ENCODE data around the gene CC2D1A. TPM values are rescaled to one million over a fixed set of nuclear protein-coding genes. Genes with fewer than 3 reads are reported as not detected.
"Not testable (repeated sequence)": the region's sequence is repeated elsewhere in the genome, so short reads cannot be mapped to it uniquely, and the experiment has no call there.

CC2D1A gene
- total RNA-seq, 1 donor from 2014 or later: 31.7 TPM

- Mint-ChIP-seq H3K9me3 (peaks cover 3% of the 10 kb centered on the region), H3K4me3 (no peak overlapping the region), H3K36me3 (ENCODE audit: low read depth) (peaks cover 32% of the 10 kb centered on the region), H3K27ac (ENCODE audit: unreplicated experiment) (no peak overlapping the region), H3K4me1 (peaks cover 4% of the 10 kb centered on the region), H3K27me3 (ENCODE audit: low read depth) (no peaks in the 10 kb centered on the region)
- TF ChIP-seq, protein P1, sequence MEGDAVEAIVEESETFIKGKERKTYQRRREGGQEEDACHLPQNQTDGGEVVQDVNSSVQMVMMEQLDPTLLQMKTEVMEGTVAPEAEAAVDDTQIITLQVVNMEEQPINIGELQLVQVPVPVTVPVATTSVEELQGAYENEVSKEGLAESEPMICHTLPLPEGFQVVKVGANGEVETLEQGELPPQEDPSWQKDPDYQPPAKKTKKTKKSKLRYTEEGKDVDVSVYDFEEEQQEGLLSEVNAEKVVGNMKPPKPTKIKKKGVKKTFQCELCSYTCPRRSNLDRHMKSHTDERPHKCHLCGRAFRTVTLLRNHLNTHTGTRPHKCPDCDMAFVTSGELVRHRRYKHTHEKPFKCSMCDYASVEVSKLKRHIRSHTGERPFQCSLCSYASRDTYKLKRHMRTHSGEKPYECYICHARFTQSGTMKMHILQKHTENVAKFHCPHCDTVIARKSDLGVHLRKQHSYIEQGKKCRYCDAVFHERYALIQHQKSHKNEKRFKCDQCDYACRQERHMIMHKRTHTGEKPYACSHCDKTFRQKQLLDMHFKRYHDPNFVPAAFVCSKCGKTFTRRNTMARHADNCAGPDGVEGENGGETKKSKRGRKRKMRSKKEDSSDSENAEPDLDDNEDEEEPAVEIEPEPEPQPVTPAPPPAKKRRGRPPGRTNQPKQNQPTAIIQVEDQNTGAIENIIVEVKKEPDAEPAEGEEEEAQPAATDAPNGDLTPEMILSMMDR (conservative IDR thresholded peaks at IDR 0.05): no peak
- no peak for DNase-seq (ENCODE audit: low read depth, low spot score)
Observed at GRCh38 chr19:13920524-13920923, 14.5 kb downstream of the CC2D1A start.

- Mint-ChIP-seq H3K4me1 (peaks cover 4% of the 10 kb centered on the region), H3K4me3 (no peak overlapping the region), H3K9me3 (peaks cover 3% of the 10 kb centered on the region), H3K36me3 (ENCODE audit: low read depth) (peaks cover 34% of the 10 kb centered on the region), H3K27ac (ENCODE audit: unreplicated experiment) (peak overlapping the region; percentile 69), H3K27me3 (ENCODE audit: low read depth) (no peaks in the 10 kb centered on the region)
- no peak for DNase-seq (ENCODE audit: low read depth, low spot score)
- TF ChIP-seq, protein P1 (conservative IDR thresholded peaks at IDR 0.05): no peak
Observed at GRCh38 chr19:13920940-13921747, 15.1 kb downstream of the CC2D1A start.

GRCh38 chr19:13922118-13922517 is 16.1 kb downstream of the CC2D1A start:
- not testable (repeated sequence) for H3K4me3 Mint-ChIP-seq; H3K9me3 Mint-ChIP-seq; H3K27ac Mint-ChIP-seq (ENCODE audit: unreplicated experiment); DNase-seq (ENCODE audit: low read depth, low spot score); H3K27me3 Mint-ChIP-seq (ENCODE audit: low read depth); H3K4me1 Mint-ChIP-seq
- peaks cover 34% of the 10 kb centered on the region for H3K36me3 Mint-ChIP-seq (ENCODE audit: low read depth)

GRCh38 chr19:13923194-13923987 is 17.4 kb downstream of the CC2D1A start:
- Mint-ChIP-seq H3K36me3 (ENCODE audit: low read depth) (peaks cover 35% of the 10 kb centered on the region), H3K27ac (ENCODE audit: unreplicated experiment) (no peak overlapping the region), H3K27me3 (ENCODE audit: low read depth) (no peaks in the 10 kb centered on the region)

GRCh38 chr19:13926010-13926409 is 20.0 kb downstream of the CC2D1A start:
- TF ChIP-seq, protein P1 (conservative IDR thresholded peaks at IDR 0.05): no peak
- Mint-ChIP-seq H3K36me3 (ENCODE audit: low read depth) (peaks cover 28% of the 10 kb centered on the region), H3K4me3 (no peak overlapping the region), H3K9me3 (peaks cover 3% of the 10 kb centered on the region), H3K27me3 (ENCODE audit: low read depth) (no peaks in the 10 kb centered on the region), H3K4me1 (peaks cover 4% of the 10 kb centered on the region), H3K27ac (ENCODE audit: unreplicated experiment) (no peak overlapping the region)
- no peak for DNase-seq (ENCODE audit: low read depth, low spot score)

More at GRCh38 chr19:13923194-13923987, 17.4 kb downstream of the CC2D1A start:
- TF ChIP-seq, protein P1 (conservative IDR thresholded peaks at IDR 0.05): no peak
- peaks cover 3% of the 10 kb centered on the region for H3K9me3 Mint-ChIP-seq
- H3K4me3 Mint-ChIP-seq: no peak overlapping the region
- no peak for DNase-seq (ENCODE audit: low read depth, low spot score)
- H3K4me1 Mint-ChIP-seq: peaks cover 4% of the 10 kb centered on the region
